Thyroid gland (tissue), 4 donors: Measurements from ENCODE around the gene TSNAX.
A peak's percentile ranks its signal among the peaks of the same experiment; 100 is the strongest.

Source experiments
- POLR2A ChIP-seq, 2 donors: fragments of 450-650 bp; IDR thresholded peaks; one replicate each; pipeline ENCODE4 v1.6.1; 2017; ENCODE audit warnings: antibody characterized with exemption in 2 of 2, mild to moderate bottlenecking in 2 of 2, moderate library complexity in 1 of 2
- TF ChIP-seq, protein P1 (sequence below), 6 experiments: fragments of 200-600 bp in 3 of 6; fragments of 450-650 bp in 3 of 6; sonication (generic) in 3 of 6; IDR thresholded peaks; one replicate each; pipeline ENCODE4 v1.5.1; 2016 to 2019; ENCODE audit warnings: antibody characterized with exemption in 6 of 6, mild to moderate bottlenecking in 2 of 6, inconsistent platforms in 1 of 6, moderate library complexity in 1 of 6

DNA sequence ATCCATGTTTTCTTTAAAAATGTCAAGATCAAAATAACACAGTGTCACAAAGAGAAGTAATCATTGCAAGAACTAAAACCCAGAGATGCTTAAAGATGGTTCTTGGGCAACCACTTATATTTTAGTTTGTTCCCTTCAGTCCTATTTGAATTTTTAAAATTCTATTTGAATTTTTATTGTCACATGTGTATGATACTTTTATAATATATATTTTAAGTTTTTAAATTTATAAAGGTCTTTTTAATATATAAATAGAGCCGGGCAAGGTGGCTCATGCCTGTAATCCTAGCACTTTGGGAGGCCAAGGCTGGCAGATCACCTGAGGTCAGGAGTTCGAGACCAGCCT lies 75.8 kb downstream of the TSNAX start:
- TF ChIP-seq, protein P1, sequence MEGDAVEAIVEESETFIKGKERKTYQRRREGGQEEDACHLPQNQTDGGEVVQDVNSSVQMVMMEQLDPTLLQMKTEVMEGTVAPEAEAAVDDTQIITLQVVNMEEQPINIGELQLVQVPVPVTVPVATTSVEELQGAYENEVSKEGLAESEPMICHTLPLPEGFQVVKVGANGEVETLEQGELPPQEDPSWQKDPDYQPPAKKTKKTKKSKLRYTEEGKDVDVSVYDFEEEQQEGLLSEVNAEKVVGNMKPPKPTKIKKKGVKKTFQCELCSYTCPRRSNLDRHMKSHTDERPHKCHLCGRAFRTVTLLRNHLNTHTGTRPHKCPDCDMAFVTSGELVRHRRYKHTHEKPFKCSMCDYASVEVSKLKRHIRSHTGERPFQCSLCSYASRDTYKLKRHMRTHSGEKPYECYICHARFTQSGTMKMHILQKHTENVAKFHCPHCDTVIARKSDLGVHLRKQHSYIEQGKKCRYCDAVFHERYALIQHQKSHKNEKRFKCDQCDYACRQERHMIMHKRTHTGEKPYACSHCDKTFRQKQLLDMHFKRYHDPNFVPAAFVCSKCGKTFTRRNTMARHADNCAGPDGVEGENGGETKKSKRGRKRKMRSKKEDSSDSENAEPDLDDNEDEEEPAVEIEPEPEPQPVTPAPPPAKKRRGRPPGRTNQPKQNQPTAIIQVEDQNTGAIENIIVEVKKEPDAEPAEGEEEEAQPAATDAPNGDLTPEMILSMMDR (IDR thresholded peaks at IDR 0.05) = peak in 1 of 6 experiments; percentile 3
- TF ChIP-seq POLR2A (IDR thresholded peaks at IDR 0.05) = no peak
